Measurements from ENCODE around the gene DBH.
"Not testable (repeated sequence)": the region's sequence is repeated elsewhere in the genome, so short reads cannot be mapped to it uniquely, and the experiment has no call there.

Gene DBH

GRCh38 chr9:133604856-133605255 is 31.3 kb upstream of the DBH start:
- no peak for DNase-seq

GRCh38 chr9:133605446-133605845 is 30.7 kb upstream of the DBH start:
- no peak for DNase-seq

- DNase-seq = no peak
These were observed 30.1 kb upstream of the DBH start for GRCh38 chr9:133605856-133606707.

- DNase-seq = no peak
These were observed 29.5 kb upstream of the DBH start for GRCh38 chr9:133606708-133607025.

GRCh38 chr9:133607381-133607780 is 28.8 kb upstream of the DBH start:
- DNase-seq = no peak

- DNase-seq = no peak
These were observed 28.2 kb upstream of the DBH start for GRCh38 chr9:133607976-133608375.

GRCh38 chr9:133608382-133608781 is 27.8 kb upstream of the DBH start:
- DNase-seq = no peak

- no peak for DNase-seq
These were observed 27.3 kb upstream of the DBH start for GRCh38 chr9:133608889-133609288.

GRCh38 chr9:133609311-133610098 is 26.7 kb upstream of the DBH start, which contains the start of gene FAM163B:
Gene FAM163B, minus strand, starts transcription at chr9:133609389. Its CDS starts 29,166 bp downstream, at chr9:133580223.
- DNase-seq = no peak

GRCh38 chr9:133610845-133611244 is 25.3 kb upstream of the DBH start:
- no peak for DNase-seq

GRCh38 chr9:133612051-133612450 is 24.1 kb upstream of the DBH start:
- no peak for DNase-seq

GRCh38 chr9:133612816-133613215 is 23.3 kb upstream of the DBH start:
- no peak for DNase-seq

GRCh38 chr9:133613432-133613831 is 22.7 kb upstream of the DBH start:
- DNase-seq = no peak

- DNase-seq = no peak
These were observed 22.1 kb upstream of the DBH start for GRCh38 chr9:133614056-133614455.

- DNase-seq = no peak
These were observed 21.5 kb upstream of the DBH start for GRCh38 chr9:133614678-133615077.

- DNase-seq = peak; percentile 53
These were observed 21.0 kb upstream of the DBH start for GRCh38 chr9:133615186-133615585.

- no peak for DNase-seq
These were observed 20.5 kb upstream of the DBH start for GRCh38 chr9:133615606-133616188.

- DNase-seq = no peak
These were observed 19.3 kb upstream of the DBH start for GRCh38 chr9:133616643-133617405.

GRCh38 chr9:133618726-133619125 is 17.4 kb upstream of the DBH start:
- no peak for DNase-seq

GRCh38 chr9:133619791-133620190 is 16.4 kb upstream of the DBH start:
- no peak for DNase-seq

GRCh38 chr9:133621725-133622267 is 14.4 kb upstream of the DBH start:
- DNase-seq = no peak

GRCh38 chr9:133622555-133622954 is 13.6 kb upstream of the DBH start:
- DNase-seq = no peak

GRCh38 chr9:133626008-133626407 is 10.2 kb upstream of the DBH start:
- not testable (repeated sequence) for DNase-seq

Measured in SHP77 treated with DMSO at 0.1 percent for 48 hours (cell line).